HCT116 (cell line): ENCODE results near the gene COL8A2.

Experiments used
- CBX3 ChIP-seq: IDR thresholded peaks from 2 replicates; pipeline ENCODE4 v1.6.1; 2012; ENCODE audit warnings: low read depth
- EZH2 ChIP-seq: fragments of 200-600 bp; sonication (generic); IDR thresholded peaks from 2 replicates; pipeline ENCODE4 v1.6.1; 2017; ENCODE audit warnings: antibody characterized with exemption, mixed run types
- JUND ChIP-seq: IDR thresholded peaks from 2 replicates; pipeline ENCODE4 v1.6.1; 2012
- POLR2A ChIP-seq: IDR thresholded peaks from 2 replicates; pipeline ENCODE4 v1.7.0; 2011; ENCODE audit warnings: borderline replicate concordance; ENCODE audit not compliant: insufficient read depth, insufficient read length; ENCODE audit errors: extremely low read depth
- POLR2AphosphoS5 ChIP-seq: IDR thresholded peaks from 2 replicates; pipeline ENCODE4 v1.6.1; 2011; ENCODE audit warnings: mild to moderate bottlenecking, low read depth, low read length, moderate library complexity
- RAD21 ChIP-seq: IDR thresholded peaks from 2 replicates; pipeline ENCODE4 v1.6.1; 2012; ENCODE audit warnings: low read depth, mild to moderate bottlenecking
- TCF7L2 ChIP-seq: IDR thresholded peaks from 2 replicates; pipeline ENCODE4 v1.7.0; 2011; ENCODE audit warnings: borderline replicate concordance, inconsistent platforms; ENCODE audit not compliant: insufficient read depth, insufficient read length; ENCODE audit errors: extremely low read depth
- YY1 ChIP-seq: IDR thresholded peaks from 2 replicates; pipeline ENCODE4 v1.6.1; 2011; ENCODE audit warnings: low read length, low read depth, moderate library complexity, mild to moderate bottlenecking; ENCODE audit not compliant: insufficient replicate concordance; ENCODE audit errors: extremely low read depth
- TF ChIP-seq, protein P1 (sequence below), 3 experiments: fragments of 200-600 bp in 1 of 3; sonication (generic) in 1 of 3; IDR thresholded peaks in 2 of 3; conservative IDR thresholded peaks in 1 of 3; 2 replicates each; pipeline ENCODE4 v1.5.1; 2012 to 2017; ENCODE audit warnings: low read depth in 2 of 3, low read length in 2 of 3, antibody characterized with exemption in 1 of 3, borderline replicate concordance in 1 of 3, control low read depth in 1 of 3, mild to moderate bottlenecking in 1 of 3, mixed read lengths in 1 of 3, mixed run types in 1 of 3, moderate library complexity in 1 of 3; ENCODE audit not compliant: insufficient read depth in 1 of 3

DNA sequence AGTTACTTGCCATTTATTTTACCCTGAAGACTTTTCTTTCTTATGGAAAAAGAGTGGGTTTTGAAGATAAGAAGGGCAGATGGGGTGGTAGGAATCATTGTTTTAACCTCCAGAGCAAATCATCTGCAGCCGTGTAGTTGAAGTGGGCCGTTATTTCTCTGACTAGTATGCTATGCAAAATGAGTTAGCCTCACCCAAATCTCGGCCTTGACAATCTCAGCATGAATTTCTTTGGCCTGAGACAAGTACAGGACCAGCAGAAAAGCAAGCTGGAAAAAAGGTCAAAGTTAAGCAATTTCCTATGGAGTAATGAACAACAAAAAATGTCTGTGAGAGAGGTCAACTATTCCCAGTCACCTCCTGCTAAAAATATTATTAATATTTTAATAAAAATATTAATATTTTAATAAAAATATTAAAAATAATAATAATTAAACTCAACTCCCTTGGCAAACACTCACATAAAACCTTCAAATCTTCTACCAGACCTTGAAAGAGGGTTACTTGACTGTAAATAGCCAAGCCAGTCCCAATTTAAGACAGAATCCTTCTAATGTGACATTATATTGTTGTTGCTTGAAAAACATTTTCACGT is 47.9 kb downstream of the COL8A2 start:
- no peak for TF ChIP-seq TCF7L2
- TF ChIP-seq, protein P1, sequence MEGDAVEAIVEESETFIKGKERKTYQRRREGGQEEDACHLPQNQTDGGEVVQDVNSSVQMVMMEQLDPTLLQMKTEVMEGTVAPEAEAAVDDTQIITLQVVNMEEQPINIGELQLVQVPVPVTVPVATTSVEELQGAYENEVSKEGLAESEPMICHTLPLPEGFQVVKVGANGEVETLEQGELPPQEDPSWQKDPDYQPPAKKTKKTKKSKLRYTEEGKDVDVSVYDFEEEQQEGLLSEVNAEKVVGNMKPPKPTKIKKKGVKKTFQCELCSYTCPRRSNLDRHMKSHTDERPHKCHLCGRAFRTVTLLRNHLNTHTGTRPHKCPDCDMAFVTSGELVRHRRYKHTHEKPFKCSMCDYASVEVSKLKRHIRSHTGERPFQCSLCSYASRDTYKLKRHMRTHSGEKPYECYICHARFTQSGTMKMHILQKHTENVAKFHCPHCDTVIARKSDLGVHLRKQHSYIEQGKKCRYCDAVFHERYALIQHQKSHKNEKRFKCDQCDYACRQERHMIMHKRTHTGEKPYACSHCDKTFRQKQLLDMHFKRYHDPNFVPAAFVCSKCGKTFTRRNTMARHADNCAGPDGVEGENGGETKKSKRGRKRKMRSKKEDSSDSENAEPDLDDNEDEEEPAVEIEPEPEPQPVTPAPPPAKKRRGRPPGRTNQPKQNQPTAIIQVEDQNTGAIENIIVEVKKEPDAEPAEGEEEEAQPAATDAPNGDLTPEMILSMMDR (IDR thresholded peaks at IDR 0.05 in 2 of 3, conservative IDR thresholded peaks at IDR 0.05 in 1 of 3; ENCODE audit: borderline replicate concordance in 1 of 3, insufficient read depth in 1 of 3, low read depth in 2 of 3, low read length in 2 of 3), result no peak
- no peak for TF ChIP-seq POLR2A
- TF ChIP-seq EZH2, result no peak
- no peak for TF ChIP-seq JUND
- TF ChIP-seq CBX3, result no peak
- TF ChIP-seq YY1, result no peak
- no peak for TF ChIP-seq RAD21
- no peak for TF ChIP-seq POLR2AphosphoS5
